A549 (cell line): Measurements from ENCODE around the gene NR3C2. TPM values are rescaled to one million over a fixed set of nuclear protein-coding genes. Genes with fewer than 3 reads are reported as not detected.

Source experiments
- ATAC-seq, 2 experiments: fragments of 200-7000 bp in 1 of 2; fragments of >200 bp in 1 of 2; cut with Nextera tagmentation in 1 of 2; cut with Tn5 transposase in 1 of 2; 3 replicates each; pipeline versions ENCODE4 v1.8.0 to v1.9.1; 2018 to 2020; ENCODE audit warnings: mild to moderate bottlenecking in 1 of 2, moderate library complexity in 1 of 2
- CTCF ChIA-PET: fragments of 300-600 bp; sonication (Branson Sonifier 250); formaldehyde crosslinking; extraction: SDS; loops from one replicate; lab custom pipeline; 2021; ENCODE audit warnings: antibody characterized with exemption, inconsistent platforms; lab: Yijun Ruan, JAX
- POLR2A ChIA-PET: fragments of 350-600 bp; formaldehyde crosslinking; extraction: SDS; loops from one replicate; lab custom pipeline; 2021; ENCODE audit warnings: antibody characterized with exemption, inconsistent platforms; lab: Yijun Ruan, JAX
- DNase-seq, 2 experiments: peaks; one replicate each; pipeline versions ENCODE4 v3.0.0 to v3.0.0-alpha.2; 2011 to 2016; ENCODE audit warnings: low read depth in 1 of 2, low spot score in 1 of 2
- FAIRE-seq: peaks from 2 replicates; lab custom pipeline; 2011; peaks lifted over from hg19 to GRCh38; lab: Jason Lieb, UNC
- H3K27ac ChIP-seq, 2 experiments: fragments of >200 bp; sonication (Bioruptor Twin); formaldehyde crosslinking; 3 replicates each; pipeline ENCODE4 v1.5.1; 2016 to 2017
- H3K4me1 ChIP-seq: fragments of >200 bp; sonication (Bioruptor Twin); formaldehyde crosslinking; 3 replicates; pipeline ENCODE4 v1.6.1; 2016
- H3K4me2 ChIP-seq: fragments of >200 bp; sonication (Bioruptor Twin); formaldehyde crosslinking; 3 replicates; pipeline ENCODE4 v1.6.1; 2016
- H3K4me3 ChIP-seq: fragments of >200 bp; sonication (Bioruptor Twin); formaldehyde crosslinking; 3 replicates; pipeline ENCODE4 v1.5.1; 2016
- H3K9me3 ChIP-seq: fragments of >200 bp; sonication (Bioruptor Twin); formaldehyde crosslinking; 3 replicates; pipeline ENCODE4 v1.6.1; 2016
- CBX2 ChIP-seq: fragments of 200-600 bp; sonication (generic); IDR thresholded peaks from 2 replicates; pipeline ENCODE4 v1.6.1; 2016; ENCODE audit warnings: low read depth, mild to moderate bottlenecking, borderline replicate concordance
- CEBPB ChIP-seq, 2 experiments: fragments of >200 bp in 1 of 2; sonication (Bioruptor Twin) in 1 of 2; formaldehyde crosslinking in 1 of 2; IDR thresholded peaks; 2 replicates each; pipeline ENCODE4 v1.6.1; 2012 to 2016
- CHD2 ChIP-seq: fragments of 150-350 bp; IDR thresholded peaks from 2 replicates; pipeline ENCODE4 v1.6.1; 2014; ENCODE audit warnings: low read length; ENCODE audit not compliant: partially characterized antibody
- EHF ChIP-seq: fragments of 250-450 bp; sonication (Bioruptor Pico); IDR thresholded peaks from 2 replicates; pipeline ENCODE4 v1.5.0; 2020; ENCODE audit warnings: mild to moderate bottlenecking
- EHMT2 ChIP-seq: fragments of 200-600 bp; sonication (generic); IDR thresholded peaks from 2 replicates; pipeline ENCODE4 v1.6.1; 2016; ENCODE audit warnings: antibody characterized with exemption, low read depth, mild to moderate bottlenecking, moderate library complexity
- EP300 ChIP-seq, 2 experiments: fragments of >200 bp; sonication (Bioruptor Twin); formaldehyde crosslinking; IDR thresholded peaks; 2 replicates in 1 of 2; 3 replicates in 1 of 2; pipeline ENCODE4 v1.6.1; 2016 to 2017
- FOSB ChIP-seq: fragments of 250-450 bp; sonication (Bioruptor Pico); IDR thresholded peaks from 2 replicates; pipeline ENCODE4 v1.5.0; 2020; ENCODE audit warnings: mild to moderate bottlenecking, moderate library complexity
- FOSL2 ChIP-seq, 2 experiments: fragments of 450-650 bp in 1 of 2; fragments of >200 bp in 1 of 2; sonication (Bioruptor Twin) in 1 of 2; formaldehyde crosslinking; IDR thresholded peaks; 2 replicates each; pipeline versions ENCODE4 v1.5.0 to v1.6.1; 2016 to 2020; ENCODE audit warnings: mild to moderate bottlenecking in 1 of 2, moderate library complexity in 1 of 2
- FOXS1 ChIP-seq: fragments of 250-450 bp; sonication (Bioruptor Pico); IDR thresholded peaks from 2 replicates; pipeline ENCODE4 v1.5.0; 2020; ENCODE audit warnings: mild to moderate bottlenecking, moderate library complexity
- HDAC2 ChIP-seq: fragments of 200-600 bp; sonication (generic); IDR thresholded peaks from 2 replicates; pipeline ENCODE4 v1.6.1; 2016
- HEYL ChIP-seq: fragments of 250-450 bp; sonication (Bioruptor Pico); IDR thresholded peaks from 2 replicates; pipeline ENCODE4 v1.8.0; 2021; ENCODE audit warnings: mild to moderate bottlenecking, moderate library complexity
- HOXB5 ChIP-seq: fragments of 250-450 bp; sonication (Bioruptor Pico); IDR thresholded peaks from 2 replicates; pipeline ENCODE4 v1.5.0; 2020; ENCODE audit warnings: mild to moderate bottlenecking, moderate library complexity
- JUNB ChIP-seq: fragments of >200 bp; sonication (Bioruptor Twin); formaldehyde crosslinking; IDR thresholded peaks from 2 replicates; pipeline ENCODE4 v1.6.1; 2016
- KDM5A ChIP-seq: fragments of 200-600 bp; sonication (generic); IDR thresholded peaks from 2 replicates; pipeline ENCODE4 v1.6.1; 2016; ENCODE audit warnings: antibody characterized with exemption, mild to moderate bottlenecking
- MAFK ChIP-seq: fragments of 450-650 bp; IDR thresholded peaks from 2 replicates; pipeline ENCODE4 v1.6.1; 2014; ENCODE audit not compliant: partially characterized antibody
- MAZ ChIP-seq: fragments of 150-350 bp; IDR thresholded peaks from 2 replicates; pipeline ENCODE4 v1.6.1; 2014; ENCODE audit warnings: antibody characterized with exemption, low read depth, low read length, borderline replicate concordance
- NFE2L2 ChIP-seq: fragments of 150-350 bp; conservative IDR thresholded peaks from 2 replicates; pipeline ENCODE4 v1.6.1; 2014; ENCODE audit warnings: low read length
- NPAS2 ChIP-seq: fragments of 250-450 bp; sonication (Bioruptor Pico); IDR thresholded peaks from 2 replicates; pipeline ENCODE4 v1.8.0; 2022; ENCODE audit warnings: mild to moderate bottlenecking, moderate library complexity, borderline replicate concordance
- POLR2A ChIP-seq: IDR thresholded peaks from 2 replicates; pipeline ENCODE4 v1.6.1; 2012; ENCODE audit warnings: mild to moderate bottlenecking, low read length
- POLR2AphosphoS2 ChIP-seq: conservative IDR thresholded peaks from 2 replicates; pipeline ENCODE4 v1.6.1; 2012; ENCODE audit warnings: low read length, improper control_type of control experiment, inconsistent platforms
- RCOR1 ChIP-seq: fragments of 150-350 bp; IDR thresholded peaks from 2 replicates; pipeline ENCODE4 v1.6.1; 2014; ENCODE audit warnings: antibody characterized with exemption, low read length, low read depth
- SMC3 ChIP-seq: fragments of >200 bp; sonication (Bioruptor Twin); formaldehyde crosslinking; IDR thresholded peaks from 3 replicates; pipeline ENCODE4 v1.6.1; 2018; ENCODE audit warnings: inconsistent platforms
- TFCP2L1 ChIP-seq: fragments of 250-450 bp; sonication (Bioruptor Pico); IDR thresholded peaks from 2 replicates; pipeline ENCODE4 v1.5.0; 2021; ENCODE audit warnings: mild to moderate bottlenecking
- ZC3H11A ChIP-seq: fragments of 450-650 bp; IDR thresholded peaks from 2 replicates; pipeline ENCODE4 v1.6.1; 2014; ENCODE audit warnings: antibody characterized with exemption, mild to moderate bottlenecking
- ZFP36 ChIP-seq: fragments of 450-650 bp; IDR thresholded peaks from 2 replicates; pipeline ENCODE4 v1.6.1; 2014; ENCODE audit warnings: borderline replicate concordance; ENCODE audit not compliant: partially characterized antibody
- WGBS: methylation state at CpG from one replicate; pipeline ENCODE4 v1.1.6; 2017; ENCODE audit errors: missing lambda C conversion rate; 5-methylcytosine and 5-hydroxymethylcytosine counted together
- polyA plus RNA-seq, 4 experiments: library from polyadenylated mRNA; depleted of rRNA in 3 of 4; stranded (reverse); fragments of >200 nt; fragmentation: RNase III in 1 of 4; extraction: RNeasy Plus Mini Kit Qiagen cat#74134 plus additional on column Dnase treatment in 1 of 4; gene quantifications; 2 replicates in 3 of 4; 3 replicates in 1 of 4; pipeline ENCODE4 v1.2.3, GENCODE V29; 2011 to 2017
- TF ChIP-seq, protein P1 (sequence below): IDR thresholded peaks from 2 replicates; pipeline ENCODE4 v1.6.1; 2012
- TF ChIP-seq, protein P2 (sequence below): fragments of 250-450 bp; sonication (Bioruptor Pico); IDR thresholded peaks from 2 replicates; pipeline ENCODE4 v1.5.0; 2021; ENCODE audit warnings: mild to moderate bottlenecking, moderate library complexity, borderline replicate concordance
- TF ChIP-seq, protein P3 (sequence below): fragments of >200 bp; sonication (Bioruptor Twin); formaldehyde crosslinking; IDR thresholded peaks from 3 replicates; pipeline ENCODE4 v1.5.1; 2016

The NR3C2 gene
- polyA plus RNA-seq, 2 of the 4 experiments (the other 2 are of a cell fraction) = 0.01 to 0.03 TPM

DNA sequence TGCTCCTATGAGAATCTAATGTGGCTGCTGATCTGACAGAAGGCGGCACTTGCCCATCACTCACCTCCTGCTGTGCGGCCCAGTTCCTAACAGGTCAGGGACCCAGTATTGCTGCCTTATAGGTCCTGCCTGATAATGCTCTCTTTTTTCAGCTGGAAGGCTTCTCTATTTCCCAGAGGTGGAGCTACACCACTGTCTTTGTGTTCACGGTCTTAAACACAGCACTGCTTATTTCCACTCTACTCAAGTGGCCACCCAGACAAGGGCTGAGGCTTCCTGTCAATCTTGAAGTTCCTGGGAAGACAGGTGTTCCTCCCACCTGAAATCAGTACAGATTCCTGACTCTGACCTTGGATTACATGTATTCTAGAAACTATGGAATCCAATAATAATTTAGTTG, 270.6 kb downstream of the NR3C2 start (continued):
- TF ChIP-seq NFE2L2 (no peak), EHF (CRISPR knock-in tag) (no peak), KDM5A (no peak), SMC3 (no peak), MAZ (no peak), CEBPB (IDR thresholded peaks at IDR 0.05) (no peak), FOSB (CRISPR knock-in tag) (no peak)
- TF ChIP-seq, protein P1, sequence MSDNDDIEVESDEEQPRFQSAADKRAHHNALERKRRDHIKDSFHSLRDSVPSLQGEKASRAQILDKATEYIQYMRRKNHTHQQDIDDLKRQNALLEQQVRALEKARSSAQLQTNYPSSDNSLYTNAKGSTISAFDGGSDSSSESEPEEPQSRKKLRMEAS = no peak

DNA sequence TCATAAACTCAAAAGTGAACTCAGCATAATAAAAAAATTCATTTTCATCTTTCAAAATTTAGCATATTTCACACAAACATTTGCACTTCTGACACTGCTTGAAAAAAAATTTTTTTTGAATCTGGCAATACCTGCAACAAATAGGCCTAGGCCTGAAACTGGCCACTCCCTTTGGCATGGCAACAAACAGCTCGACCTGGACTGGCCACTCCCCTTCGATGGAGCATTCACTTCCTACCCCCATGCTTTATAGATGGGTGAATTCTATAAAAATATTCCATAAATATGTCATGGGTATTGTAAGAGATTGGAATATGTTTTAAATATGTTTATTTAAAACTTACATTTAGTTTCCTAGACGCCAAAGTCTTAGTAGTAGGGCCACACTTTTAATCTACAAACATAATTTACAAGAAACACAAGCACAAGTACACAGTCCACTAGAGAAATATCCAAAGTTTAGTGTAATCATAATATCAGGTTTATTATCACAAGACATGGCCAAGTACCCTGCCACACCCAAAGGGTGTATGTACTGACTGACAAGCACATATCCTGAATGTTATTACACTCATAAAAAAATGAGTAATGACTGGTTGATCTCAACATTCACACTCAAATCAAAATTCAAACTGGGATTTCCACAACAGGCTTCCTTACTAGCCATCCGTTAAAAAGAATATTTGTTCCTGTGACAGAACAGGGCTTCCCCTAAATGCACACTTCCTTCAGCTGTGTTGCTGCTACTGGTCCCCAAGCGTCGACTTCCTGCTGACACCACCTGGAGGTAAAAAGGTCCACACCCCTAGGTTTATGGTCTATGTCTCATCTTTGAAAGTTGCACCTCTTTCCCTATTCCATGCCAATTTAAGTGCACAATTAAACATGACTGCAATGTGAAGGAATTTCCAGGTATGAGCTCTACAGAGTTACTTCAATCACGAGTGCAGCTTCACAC, 271.5 kb downstream of the NR3C2 start:
- no peaks in the 10 kb centered on the region for H3K4me1 ChIP-seq
- POLR2A ChIA-PET = no interaction called here
- no peak overlapping the region for H3K4me2 ChIP-seq
- no peak overlapping the region for H3K4me3 ChIP-seq
- no peak overlapping the region for H3K27ac ChIP-seq
- no peak for ATAC-seq
- TF ChIP-seq HEYL (CRISPR knock-in tag) = no peak
- no peak for TF ChIP-seq POLR2A
- TF ChIP-seq, all 56 proteins: peak for 0
- no peak for FAIRE-seq
- DNase-seq = no peak
- H3K9me3 ChIP-seq = no peaks in the 10 kb centered on the region
- 28% methylated on average over 7 of the region's 7 CpGs for WGBS
- CTCF ChIA-PET = interaction anchor here (0.6 kb wide), 1 partner anchor 17 kb away, joined by 3 read pairs; no protein-coding TSS in a partner anchor

DNA sequence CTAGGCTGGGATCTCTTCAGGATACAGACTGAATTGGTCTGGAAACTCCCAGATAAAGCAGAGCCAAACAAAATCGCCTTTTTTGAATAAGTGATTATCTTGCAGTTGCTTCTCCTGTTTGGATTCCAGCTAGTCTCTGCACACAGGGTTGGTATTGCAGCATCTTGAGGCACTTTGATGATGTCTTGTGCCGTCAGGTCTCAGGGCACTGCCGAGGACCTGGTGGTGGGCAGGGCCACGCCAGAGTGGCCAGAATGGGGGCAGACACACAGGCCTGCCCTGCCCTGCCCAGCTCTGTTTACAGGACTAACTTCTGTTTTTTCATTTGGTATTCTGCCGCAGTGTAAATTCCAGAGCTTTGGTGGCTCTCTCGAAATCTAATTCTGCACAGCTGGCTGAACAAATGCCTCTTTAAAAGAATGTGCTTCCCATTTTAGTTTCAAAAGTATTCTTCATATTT, 276.1 kb downstream of the NR3C2 start:
- 49% methylated on average over 6 of the region's 6 CpGs for WGBS
- POLR2A ChIA-PET = no interaction called here
- FAIRE-seq = no peak
- Histone ChIP-seq H3K4me2 (no peak overlapping the region), H3K4me1 (no peaks in the 10 kb centered on the region), H3K27ac (no peak overlapping the region), H3K4me3 (no peak overlapping the region), H3K9me3 (no peaks in the 10 kb centered on the region)
- CTCF ChIA-PET = no interaction called here
- ATAC-seq = no peak
- TF ChIP-seq MAZ (no peak), MAFK (no peak), HOXB5 (CRISPR knock-in tag) (no peak), POLR2A (no peak), POLR2AphosphoS2 (no peak), FOXS1 (CRISPR knock-in tag) (no peak), NPAS2 (no peak), EHF (CRISPR knock-in tag) (no peak), RCOR1 (no peak), CBX2 (no peak), EP300 (IDR thresholded peaks at IDR 0.05) (no peak), CEBPB (IDR thresholded peaks at IDR 0.05) (no peak)
- TF ChIP-seq, protein P2, sequence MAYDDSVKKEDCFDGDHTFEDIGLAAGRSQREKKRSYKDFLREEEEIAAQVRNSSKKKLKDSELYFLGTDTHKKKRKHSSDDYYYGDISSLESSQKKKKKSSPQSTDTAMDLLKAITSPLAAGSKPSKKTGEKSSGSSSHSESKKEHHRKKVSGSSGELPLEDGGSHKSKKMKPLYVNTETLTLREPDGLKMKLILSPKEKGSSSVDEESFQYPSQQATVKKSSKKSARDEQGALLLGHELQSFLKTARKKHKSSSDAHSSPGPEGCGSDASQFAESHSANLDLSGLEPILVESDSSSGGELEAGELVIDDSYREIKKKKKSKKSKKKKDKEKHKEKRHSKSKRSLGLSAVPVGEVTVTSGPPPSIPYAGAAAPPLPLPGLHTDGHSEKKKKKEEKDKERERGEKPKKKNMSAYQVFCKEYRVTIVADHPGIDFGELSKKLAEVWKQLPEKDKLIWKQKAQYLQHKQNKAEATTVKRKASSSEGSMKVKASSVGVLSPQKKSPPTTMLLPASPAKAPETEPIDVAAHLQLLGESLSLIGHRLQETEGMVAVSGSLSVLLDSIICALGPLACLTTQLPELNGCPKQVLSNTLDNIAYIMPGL = no peak
- no peak for DNase-seq

DNA sequence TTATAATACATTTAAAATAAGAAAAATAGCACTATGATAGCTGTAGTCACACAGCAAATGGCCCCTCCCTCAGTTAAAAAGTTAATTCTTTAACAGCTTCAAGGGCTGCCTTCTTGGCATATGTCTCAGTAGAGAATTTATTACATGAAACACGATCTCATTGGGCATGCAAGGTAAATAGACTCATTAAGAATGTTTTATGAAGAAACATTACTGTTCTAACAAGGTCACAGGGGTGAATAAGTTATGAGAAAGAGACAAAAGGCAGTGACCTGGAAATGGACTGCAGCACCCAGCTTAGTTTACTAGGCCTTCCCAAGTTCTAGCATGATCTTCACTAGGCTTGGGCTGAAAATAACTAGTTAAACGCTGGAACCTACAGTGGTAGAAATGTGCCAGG, 277.7 kb downstream of the NR3C2 start:
- no peak for DNase-seq
- WGBS = 52% methylated on average over 2 of the region's 2 CpGs
- Histone ChIP-seq H3K4me2 (no peak overlapping the region), H3K4me3 (no peak overlapping the region), H3K9me3 (no peaks in the 10 kb centered on the region), H3K4me1 (no peaks in the 10 kb centered on the region), H3K27ac (no peak overlapping the region)
- no peak for FAIRE-seq
- POLR2A ChIA-PET = no interaction called here
- ATAC-seq = no peak
- CTCF ChIA-PET = no interaction called here
- TF ChIP-seq CBX2 (no peak), EP300 (IDR thresholded peaks at IDR 0.05) (no peak), ZFP36 (no peak), TFCP2L1 (CRISPR knock-in tag) (no peak), CHD2 (no peak), SMC3 (no peak), FOSL2 (IDR thresholded peaks at IDR 0.05) (no peak), FOSL2 (CRISPR knock-in tag; IDR thresholded peaks at IDR 0.05) (no peak), ZC3H11A (no peak), EHMT2 (no peak), JUNB (no peak), HDAC2 (no peak)
- TF ChIP-seq, protein P3, sequence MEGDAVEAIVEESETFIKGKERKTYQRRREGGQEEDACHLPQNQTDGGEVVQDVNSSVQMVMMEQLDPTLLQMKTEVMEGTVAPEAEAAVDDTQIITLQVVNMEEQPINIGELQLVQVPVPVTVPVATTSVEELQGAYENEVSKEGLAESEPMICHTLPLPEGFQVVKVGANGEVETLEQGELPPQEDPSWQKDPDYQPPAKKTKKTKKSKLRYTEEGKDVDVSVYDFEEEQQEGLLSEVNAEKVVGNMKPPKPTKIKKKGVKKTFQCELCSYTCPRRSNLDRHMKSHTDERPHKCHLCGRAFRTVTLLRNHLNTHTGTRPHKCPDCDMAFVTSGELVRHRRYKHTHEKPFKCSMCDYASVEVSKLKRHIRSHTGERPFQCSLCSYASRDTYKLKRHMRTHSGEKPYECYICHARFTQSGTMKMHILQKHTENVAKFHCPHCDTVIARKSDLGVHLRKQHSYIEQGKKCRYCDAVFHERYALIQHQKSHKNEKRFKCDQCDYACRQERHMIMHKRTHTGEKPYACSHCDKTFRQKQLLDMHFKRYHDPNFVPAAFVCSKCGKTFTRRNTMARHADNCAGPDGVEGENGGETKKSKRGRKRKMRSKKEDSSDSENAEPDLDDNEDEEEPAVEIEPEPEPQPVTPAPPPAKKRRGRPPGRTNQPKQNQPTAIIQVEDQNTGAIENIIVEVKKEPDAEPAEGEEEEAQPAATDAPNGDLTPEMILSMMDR = no peak
